GM18868 (cell line): ENCODE data around the gene TUBB6.

ENCODE experiments used
- ATAC-seq: cut with Tn5 transposase; IDR thresholded peaks from one replicate; pipeline ENCODE4 v1.9.1; 2021; ENCODE audit warnings: mild to moderate bottlenecking, moderate library complexity; ENCODE audit not compliant: unreplicated experiment

The TUBB6 gene

DNA sequence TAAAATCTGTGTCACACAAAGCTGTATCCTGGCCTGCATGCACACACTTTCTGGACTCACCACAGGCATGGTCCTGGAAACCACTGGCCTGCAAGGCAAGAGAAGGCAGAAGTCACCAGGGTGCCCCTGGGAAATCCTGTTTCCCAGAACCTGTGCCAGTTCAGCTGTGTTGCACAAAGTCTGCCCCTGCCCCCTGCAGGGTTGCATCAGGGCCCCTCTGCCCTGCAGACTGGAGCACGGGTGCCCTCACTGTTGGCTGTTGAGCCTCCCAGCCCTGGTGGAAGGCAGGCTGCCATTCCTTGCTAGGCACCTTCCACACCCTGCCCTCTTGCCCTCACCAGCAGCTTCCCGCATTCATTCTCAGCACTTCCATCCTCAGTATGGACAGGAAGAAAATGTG, 18.0 kb upstream of the TUBB6 start:
- ATAC-seq: no peak

GRCh38 chr18:12291161-12291560, 16.9 kb upstream of the TUBB6 start:
- ATAC-seq: no peak

GRCh38 chr18:12291690-12292089, 16.4 kb upstream of the TUBB6 start:
- ATAC-seq: no peak

- ATAC-seq: no peak
Measured at GRCh38 chr18:12293831-12294230, 14.2 kb upstream of the TUBB6 start.

DNA sequence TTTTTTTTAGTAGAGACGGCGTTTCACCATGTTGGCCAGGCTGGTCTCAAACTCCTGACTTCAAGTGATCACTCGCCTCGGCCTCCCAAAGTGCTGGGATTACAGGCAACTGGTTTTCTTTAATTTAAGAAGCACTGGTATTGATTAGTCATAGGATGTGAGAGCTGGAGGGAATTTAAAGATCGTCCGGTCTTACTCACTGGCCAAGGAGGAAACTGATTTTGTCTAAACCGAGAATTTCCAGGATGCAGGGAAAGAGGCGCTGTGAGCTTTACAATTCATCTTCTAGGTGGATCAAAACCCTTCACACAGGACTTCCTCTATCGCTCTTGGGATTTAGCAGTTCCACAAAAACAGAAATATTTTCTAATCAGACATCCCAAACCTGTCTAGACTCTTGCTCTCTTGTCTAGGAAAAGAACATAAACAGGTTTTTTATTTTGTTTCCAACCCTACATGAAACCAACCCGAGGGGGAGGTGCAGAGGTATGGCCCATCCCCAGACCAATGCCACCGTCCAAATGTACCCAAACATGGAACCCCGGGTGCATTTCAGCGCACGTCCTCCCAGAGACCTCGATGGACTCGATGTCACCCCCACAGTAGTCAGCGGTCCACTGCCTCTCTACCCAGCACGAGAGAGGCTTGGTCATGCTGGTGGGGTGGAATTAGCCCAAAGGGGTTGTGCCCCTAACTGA, 12.5 kb upstream of the TUBB6 start:
- ATAC-seq: no peak

DNA sequence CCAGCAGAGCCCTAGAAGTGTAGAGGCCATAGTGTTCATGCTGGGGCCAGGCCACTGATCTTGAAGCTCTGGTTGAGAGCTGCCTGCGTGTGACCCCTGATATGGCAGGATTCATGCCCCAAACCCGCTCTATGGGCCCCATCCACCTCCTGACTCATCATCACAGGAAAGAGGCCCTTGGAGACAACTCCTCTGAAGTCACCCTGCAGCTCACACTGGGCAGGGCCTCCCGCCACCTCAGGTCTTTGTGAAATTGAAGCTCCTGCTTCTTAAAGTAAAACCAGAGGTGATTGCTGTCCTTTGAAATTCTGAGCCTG, 12.0 kb upstream of the TUBB6 start:
- no peak for ATAC-seq

- ATAC-seq: no peak
Measured at GRCh38 chr18:12296457-12296856, 11.6 kb upstream of the TUBB6 start.

- ATAC-seq: no peak
Measured at GRCh38 chr18:12299862-12300261, 8.2 kb upstream of the TUBB6 start.

GRCh38 chr18:12301263-12302005, 6.6 kb upstream of the TUBB6 start:
- no peak for ATAC-seq

- no peak for ATAC-seq
Measured at GRCh38 chr18:12302391-12303147, 5.5 kb upstream of the TUBB6 start.

- no peak for ATAC-seq
Measured at GRCh38 chr18:12304351-12305210, 3.5 kb upstream of the TUBB6 start.

DNA sequence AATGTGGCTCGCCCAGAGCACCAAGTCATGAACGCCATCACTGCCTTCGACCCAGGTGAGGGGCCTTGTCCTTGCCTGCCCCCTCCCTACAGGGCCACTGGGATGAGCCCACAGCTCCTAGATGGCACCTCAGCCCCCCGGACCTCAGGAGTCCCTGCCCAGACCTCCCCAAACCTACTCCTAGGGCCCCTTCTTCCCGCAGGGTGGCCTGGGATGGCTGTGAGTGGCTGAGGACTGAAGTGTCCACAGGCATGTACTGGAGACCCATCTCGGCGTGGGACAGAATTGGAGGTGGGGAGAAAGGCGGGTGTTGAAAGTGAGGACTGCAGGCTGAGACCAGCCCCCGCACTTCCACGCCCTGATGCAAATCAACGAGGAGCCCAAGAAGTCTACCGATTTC, 2.8 kb upstream of the TUBB6 start:
- no peak for ATAC-seq

- no peak for ATAC-seq
Measured at GRCh38 chr18:12305930-12306629, 2.0 kb upstream of the TUBB6 start.

DNA sequence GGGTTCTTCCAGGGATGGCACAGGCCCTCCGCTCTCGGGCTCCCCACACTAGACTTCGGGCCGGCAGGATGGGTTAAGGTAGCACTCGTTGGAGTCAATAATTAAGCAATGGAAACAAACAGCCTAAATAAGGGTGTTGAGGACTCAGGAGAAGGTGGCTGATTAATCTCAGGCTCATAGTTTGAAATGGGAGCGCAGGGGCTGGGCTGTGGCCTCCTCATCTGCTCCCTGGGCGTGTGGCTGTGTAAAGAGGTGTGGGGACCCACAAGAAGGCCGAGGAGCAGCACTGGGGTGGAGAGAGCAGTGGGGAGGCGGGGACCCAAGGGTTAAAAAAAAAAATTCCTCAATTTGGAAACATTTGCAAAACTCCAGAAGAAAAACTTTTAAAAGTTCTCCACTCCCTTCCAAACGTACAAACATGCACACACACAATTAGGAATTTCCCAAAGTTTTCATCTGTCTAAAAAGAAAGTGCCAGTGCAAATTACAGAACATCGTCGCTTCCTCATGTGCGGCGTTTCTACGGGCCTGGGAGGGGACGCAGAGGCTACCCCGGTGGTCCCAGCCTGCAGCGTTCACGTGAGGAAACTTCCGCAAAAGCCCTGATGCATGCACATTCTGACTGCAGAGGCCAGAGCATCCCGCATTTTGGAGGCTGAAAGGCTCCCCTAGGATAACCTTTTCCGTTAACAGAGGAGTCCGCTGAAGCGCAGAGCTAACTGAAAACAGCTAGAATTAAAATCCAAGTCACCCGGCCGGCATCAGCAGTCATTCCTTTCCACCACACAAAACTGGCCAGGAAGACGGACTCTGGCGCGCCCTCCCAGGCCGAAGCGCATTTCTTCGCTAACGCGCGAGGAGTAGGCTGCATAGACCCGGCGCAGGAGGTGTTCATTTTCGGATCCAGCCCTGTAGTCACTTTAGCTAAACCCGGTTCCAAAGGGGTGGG, 1.0 kb upstream of the TUBB6 start:
- peak; percentile 20 for ATAC-seq

GRCh38 chr18:12308386-12309100, 502 bp downstream of the TUBB6 start:
- peak; percentile 48 for ATAC-seq

DNA sequence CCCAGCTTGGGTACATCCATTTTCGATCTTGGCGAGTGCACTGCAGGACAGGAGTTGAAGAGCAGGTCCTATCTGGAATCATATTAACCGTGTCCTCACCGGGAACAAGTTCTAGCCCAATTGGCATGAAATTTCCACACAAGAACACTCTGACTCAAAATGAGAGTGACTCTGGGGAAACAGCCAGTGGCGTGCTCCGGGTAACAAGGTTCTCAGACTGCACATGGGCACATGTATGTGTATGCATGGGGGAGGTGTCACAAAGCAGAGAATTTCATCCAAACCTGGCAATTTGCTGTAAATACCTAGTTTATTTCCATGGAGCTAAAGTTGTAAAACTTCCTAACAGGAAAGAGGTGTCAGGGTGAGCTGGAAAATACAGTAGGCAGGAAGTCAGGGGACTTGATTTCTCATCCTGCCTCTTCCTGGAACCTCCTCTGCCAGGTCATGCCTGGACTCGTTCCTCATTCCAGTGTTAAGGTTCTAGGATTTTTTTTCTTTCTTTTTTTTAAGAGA, 1.7 kb downstream of the TUBB6 start:
- no peak for ATAC-seq

GRCh38 chr18:12310762-12311161, 2.7 kb downstream of the TUBB6 start:
- ATAC-seq: no peak

- ATAC-seq: no peak
Measured at GRCh38 chr18:12312976-12313375, 4.9 kb downstream of the TUBB6 start.
